Gastroesophageal sphincter (tissue), 3 donors: ENCODE measurements around the gene SYNJ2.

ENCODE experiments used
- EP300 ChIP-seq: sonication (generic); formaldehyde crosslinking; IDR thresholded peaks from one replicate; pipeline ENCODE4 v1.6.1; 2017; ENCODE audit warnings: antibody characterized with exemption, mild to moderate bottlenecking
- POLR2AphosphoS5 ChIP-seq: sonication (generic); formaldehyde crosslinking; IDR thresholded peaks from one replicate; pipeline ENCODE4 v1.6.1; 2017; ENCODE audit warnings: antibody characterized with exemption
- TF ChIP-seq, protein P1 (sequence below), 4 experiments: fragments of 200-600 bp in 2 of 4; fragments of 450-650 bp in 2 of 4; sonication (generic) in 1 of 4; IDR thresholded peaks; one replicate each; pipeline ENCODE4 v1.5.1; 2017 to 2019; ENCODE audit warnings: antibody characterized with exemption in 4 of 4, mild to moderate bottlenecking in 2 of 4, moderate library complexity in 2 of 4

DNA sequence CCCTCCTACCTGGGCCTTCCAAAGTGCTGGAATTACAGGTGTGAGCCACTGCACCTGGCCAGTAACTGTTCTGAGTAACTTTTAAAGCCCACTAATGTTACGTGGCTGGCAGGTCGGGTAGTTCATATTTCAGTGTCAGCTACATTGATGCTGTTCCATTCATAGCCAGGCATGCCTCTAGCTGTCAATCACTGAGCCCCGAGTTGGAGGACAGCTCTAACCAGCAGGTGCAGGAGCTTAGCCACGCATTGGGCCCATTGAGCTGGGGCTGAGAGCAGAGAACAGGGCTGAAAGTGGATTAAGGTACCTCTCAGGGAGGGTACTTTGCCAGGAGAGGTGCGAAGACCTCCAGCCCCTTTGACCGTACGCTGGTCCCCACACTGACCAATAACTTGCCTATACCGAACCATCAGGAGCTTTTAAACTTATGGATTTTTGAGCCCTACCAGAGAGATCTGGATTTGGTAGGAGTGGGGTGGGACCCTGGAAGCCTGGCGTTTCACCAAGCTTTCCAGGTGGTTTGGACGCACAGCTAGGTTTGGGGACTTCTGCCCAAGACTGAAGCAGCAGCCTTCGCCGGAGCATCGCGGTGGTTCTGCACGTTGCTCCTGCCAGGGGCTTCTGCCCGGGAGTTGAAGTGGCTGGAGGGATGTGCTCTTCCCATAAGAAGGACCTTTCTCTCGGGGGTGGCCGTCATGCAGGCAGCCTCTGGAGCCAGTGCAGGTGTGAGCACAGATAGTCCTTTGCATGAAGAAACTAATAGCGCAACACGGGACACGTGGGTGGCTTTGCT, 103.8 kb downstream of the SYNJ2 start:
- TF ChIP-seq POLR2AphosphoS5 (no peak), EP300 (no peak)
- TF ChIP-seq, protein P1, sequence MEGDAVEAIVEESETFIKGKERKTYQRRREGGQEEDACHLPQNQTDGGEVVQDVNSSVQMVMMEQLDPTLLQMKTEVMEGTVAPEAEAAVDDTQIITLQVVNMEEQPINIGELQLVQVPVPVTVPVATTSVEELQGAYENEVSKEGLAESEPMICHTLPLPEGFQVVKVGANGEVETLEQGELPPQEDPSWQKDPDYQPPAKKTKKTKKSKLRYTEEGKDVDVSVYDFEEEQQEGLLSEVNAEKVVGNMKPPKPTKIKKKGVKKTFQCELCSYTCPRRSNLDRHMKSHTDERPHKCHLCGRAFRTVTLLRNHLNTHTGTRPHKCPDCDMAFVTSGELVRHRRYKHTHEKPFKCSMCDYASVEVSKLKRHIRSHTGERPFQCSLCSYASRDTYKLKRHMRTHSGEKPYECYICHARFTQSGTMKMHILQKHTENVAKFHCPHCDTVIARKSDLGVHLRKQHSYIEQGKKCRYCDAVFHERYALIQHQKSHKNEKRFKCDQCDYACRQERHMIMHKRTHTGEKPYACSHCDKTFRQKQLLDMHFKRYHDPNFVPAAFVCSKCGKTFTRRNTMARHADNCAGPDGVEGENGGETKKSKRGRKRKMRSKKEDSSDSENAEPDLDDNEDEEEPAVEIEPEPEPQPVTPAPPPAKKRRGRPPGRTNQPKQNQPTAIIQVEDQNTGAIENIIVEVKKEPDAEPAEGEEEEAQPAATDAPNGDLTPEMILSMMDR (IDR thresholded peaks at IDR 0.05): no peak
